Midbrain (tissue), 1 donor: Measurements from ENCODE around the gene LENG8.
A peak's percentile ranks its signal among the peaks of the same experiment; 100 is the strongest.

Source experiments
- DNase-seq: peaks from one replicate; lab custom pipeline; 2025; lab: John Stamatoyannopoulos, UW

LENG8 gene

DNA sequence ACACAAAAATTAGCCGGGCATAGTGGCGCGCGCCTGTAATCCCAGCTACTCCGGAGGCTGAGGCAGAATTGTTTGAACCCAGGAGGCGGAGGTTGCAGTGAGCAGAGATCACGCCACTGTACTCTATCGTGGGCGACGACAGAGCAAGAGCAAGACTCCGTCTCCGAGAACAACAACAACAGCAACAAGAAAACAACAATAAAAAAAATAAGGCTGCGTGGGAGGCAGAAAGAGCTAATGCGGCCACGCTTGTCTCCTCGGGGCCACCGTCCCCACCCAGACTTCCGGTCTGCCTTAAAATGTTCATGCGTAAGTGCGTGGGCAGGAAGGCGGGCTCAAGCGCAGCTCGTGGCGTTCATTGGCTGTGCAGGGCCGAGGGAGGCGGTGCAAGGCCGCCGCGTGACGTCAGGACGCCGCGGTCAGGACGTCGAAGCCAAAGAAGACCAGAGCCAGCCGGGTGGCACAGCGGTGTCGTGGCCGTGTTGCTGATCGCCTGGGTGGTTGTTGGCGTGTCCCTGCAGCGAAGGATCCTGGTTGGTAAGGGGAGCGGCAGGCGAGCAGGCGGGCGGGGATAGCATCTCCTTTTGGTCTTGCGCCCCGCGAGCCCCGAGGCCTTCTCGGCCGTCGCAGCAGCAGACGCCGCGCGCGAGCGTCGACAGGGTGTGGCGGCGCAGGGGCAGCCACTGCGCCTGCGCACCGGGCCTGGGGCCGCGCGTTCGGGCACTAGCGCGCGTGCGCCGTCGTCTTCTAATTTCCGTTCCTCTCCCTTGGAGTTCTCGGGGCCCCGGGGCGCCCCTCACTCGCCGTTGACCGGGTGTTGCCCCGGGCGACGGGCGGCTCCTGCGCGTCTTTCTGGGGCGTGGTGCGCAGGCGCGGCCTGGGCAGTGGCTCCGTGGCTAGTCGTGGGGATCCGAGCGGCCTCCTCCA is at the start of gene LENG8:
Gene LENG8 (plus strand): TSS at position 426 of the 927 bp plus-strand sequence. CDS start 2,146 bp downstream, outside the sequence.
- peak; percentile 98 for DNase-seq

DNA sequence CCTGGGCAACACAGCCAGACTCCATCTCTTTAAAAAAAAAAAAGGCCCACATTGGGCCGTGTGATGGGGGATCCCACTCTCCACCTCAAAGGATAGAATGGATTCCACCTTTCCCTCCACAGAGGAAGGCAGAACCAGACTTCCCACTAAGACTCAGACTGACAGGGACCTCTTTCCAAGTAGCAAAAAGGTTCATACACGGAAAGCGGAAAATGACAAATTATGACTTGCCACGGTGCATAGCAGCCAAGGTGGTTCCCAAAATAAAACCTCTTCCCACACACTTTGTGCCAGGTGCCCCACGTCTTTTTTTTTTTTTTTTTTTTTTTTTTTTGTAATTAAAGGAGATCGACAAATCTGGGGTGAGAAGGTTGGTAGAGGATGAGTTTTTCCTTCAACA is 48.1 kb upstream of the LENG8 start:
- no peak for DNase-seq

DNA sequence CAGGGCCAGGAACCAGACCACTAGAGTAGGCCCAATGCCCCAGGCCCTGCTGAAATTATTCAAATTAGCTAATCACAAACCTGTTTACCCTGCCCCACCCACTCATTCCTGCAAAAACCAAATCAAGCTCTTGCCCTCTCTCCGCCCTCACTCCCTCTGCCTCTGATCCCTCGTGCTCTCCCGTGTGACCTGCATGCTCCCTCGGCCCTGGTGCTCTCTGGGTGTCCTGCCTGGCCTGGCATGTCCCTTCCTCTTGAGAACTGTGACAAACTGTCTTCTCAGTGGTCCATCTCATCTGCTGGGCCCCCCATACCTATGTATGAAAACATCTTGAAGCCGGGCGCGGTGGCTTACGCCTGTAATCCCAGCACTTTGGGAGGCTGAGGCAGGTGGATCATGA is 45.9 kb upstream of the LENG8 start:
- DNase-seq = no peak

DNA sequence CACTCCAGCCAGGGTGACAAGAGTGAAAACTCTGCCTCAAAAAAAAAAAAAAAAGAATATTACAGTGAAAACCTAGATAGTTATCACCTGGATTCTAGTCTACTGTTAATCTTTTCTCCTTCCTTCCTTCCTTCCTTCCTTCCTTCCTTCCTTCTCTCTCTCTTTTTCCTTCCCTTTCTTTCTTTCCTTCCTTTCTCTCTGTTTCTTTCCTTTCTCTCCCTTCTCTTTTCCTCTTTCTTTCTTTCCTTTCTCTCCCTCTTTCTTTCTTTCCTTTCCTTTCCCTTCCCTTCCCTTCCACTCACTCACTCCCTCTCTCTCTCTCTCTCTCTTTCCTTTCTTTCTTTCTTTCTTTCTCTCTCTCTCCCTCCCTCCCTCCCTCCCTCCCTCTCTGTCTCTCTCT is 43.4 kb upstream of the LENG8 start:
- DNase-seq = no peak

DNA sequence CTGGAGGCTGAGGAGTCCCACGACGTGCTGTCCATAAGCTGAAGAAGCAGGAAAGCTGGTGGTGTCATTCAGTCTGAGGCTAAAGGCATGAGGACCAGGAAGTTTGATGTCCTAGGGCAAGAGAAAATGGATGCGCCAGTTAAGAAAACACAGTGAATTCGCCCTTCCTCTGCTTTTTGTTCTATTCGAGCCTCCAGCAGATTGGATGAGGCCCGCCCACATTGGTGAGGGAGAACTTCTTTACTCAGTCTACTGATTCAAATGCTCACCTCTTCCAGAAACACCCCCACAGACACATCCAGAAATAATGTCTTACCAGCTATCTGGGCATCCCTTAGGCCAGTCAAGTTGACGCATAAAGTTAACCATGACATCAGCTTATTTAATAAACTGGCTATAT is 41.2 kb upstream of the LENG8 start:
- no peak for DNase-seq

DNA sequence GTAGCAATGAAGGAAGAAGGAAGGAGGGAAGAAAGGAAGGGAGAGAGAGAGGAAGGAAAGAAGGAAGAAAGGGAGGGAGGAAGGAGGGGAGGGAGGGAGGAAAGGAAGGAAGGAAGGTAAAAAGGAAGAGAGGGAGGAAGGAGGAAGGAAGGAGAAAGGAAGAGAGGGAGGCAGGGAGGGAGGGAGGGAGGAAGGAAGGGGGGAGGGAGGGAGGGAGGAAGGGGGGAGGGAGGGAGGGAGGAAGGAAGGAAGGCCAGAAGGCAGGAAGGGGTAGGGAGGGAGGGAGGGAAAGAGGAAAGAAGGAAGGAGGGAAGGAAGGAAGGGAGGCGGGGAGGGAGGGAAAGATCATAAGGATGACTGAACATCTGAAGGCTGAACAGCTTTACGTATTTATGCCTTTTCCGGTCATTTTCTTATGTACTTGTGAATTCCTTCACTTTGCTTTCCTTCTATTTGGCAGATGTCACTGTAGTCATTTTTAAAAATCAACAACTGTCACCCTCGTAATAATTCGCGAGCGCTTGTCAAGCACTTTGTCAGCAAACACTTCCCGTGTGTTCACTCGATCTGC is 40.5 kb upstream of the LENG8 start:
- no peak for DNase-seq

DNA sequence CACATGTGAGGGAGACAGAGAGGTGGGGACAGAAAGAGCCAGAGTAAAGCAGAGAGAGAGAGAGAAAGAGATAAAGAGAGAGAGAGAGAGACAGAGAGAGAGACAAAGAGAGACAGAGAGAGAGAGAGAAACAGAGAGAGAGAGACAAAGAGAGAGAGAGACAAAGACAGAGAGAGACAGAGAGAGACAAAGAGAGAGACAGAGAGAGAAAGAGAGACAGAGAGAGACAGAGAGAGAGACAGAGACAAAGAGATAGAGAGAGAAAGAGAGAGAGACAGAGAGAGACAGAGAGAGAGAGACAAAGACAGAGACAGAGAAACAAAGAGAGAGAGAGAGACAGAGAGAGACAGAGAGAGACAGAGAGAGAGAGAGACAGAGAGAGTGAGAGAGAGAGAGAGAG is 38.0 kb upstream of the LENG8 start:
- DNase-seq = no peak

DNA sequence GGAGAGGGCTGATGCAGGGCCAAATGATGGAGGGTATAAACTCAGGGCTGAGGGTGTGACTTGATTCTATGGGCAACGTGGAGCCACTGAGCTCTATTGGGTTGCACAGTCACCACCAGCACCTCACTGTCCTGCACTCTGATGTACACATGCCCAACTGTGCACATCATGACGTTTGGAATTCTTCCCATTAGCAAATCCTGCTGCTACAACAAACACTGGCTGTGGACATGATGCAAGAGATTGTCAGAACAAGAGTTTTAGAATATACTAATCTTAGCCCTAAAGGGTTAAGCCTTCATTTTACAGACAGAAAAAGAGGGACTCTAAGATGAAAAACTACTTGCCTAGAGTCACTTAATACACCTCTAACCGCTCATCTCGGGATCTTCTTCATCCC is 36.1 kb upstream of the LENG8 start:
- DNase-seq = no peak

DNA sequence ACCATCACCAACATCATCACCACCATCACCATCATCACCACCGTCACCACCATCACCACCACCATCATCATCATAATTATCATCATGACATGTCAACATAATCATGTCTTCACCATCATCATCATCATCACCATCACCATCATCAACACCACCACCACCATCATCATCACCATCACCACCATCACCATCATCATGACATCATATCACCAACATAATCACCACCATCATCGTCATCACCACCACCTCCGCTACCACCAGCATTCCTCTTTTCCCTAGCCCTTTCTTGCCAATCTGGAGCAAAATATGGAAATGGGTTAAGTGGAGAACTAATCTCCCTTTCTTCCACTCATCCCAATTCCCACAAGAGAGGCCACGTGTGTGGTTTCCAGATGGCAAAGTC is 34.8 kb upstream of the LENG8 start:
- no peak for DNase-seq

DNA sequence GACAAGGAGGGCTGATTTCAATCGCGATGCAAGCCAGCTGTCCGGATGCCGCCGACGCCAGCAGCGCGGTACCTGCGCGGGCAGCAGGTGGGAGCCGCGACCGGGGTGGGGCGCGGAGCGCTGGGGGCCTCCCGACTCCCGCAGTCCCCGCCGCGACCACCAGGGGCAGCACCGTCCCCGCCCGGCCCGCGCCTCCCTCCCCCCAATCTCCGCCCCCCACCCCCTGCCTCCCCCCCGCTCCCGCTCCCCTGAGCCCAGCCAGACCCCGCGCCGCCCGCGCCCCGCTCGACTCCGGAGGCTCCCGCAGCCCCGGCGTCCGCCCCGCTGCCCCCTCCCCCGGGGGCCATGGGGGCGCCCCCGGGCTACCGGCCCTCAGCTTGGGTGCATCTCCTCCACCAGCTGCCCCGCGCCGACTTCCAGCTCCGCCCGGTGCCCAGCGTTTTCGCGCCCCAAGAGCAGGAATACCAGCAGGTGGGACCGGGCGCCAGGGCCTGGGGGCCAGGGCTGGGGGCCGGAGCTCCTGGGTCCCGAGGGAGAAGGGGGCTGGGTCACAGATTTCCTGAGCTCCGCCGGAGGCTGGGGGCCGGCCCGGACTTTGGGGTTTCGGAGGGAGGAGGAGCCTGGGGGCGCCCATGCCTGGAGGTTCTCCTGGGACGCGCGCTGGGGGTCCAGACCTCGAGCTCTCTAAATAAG is 33.6 kb upstream of the LENG8 start, which contains the start of gene TTYH1:
Gene TTYH1 (plus strand): TSS at position 257 of the 693 bp plus-strand sequence. CDS start 89 bp downstream, at position 346.
- DNase-seq = peak; percentile 72

DNA sequence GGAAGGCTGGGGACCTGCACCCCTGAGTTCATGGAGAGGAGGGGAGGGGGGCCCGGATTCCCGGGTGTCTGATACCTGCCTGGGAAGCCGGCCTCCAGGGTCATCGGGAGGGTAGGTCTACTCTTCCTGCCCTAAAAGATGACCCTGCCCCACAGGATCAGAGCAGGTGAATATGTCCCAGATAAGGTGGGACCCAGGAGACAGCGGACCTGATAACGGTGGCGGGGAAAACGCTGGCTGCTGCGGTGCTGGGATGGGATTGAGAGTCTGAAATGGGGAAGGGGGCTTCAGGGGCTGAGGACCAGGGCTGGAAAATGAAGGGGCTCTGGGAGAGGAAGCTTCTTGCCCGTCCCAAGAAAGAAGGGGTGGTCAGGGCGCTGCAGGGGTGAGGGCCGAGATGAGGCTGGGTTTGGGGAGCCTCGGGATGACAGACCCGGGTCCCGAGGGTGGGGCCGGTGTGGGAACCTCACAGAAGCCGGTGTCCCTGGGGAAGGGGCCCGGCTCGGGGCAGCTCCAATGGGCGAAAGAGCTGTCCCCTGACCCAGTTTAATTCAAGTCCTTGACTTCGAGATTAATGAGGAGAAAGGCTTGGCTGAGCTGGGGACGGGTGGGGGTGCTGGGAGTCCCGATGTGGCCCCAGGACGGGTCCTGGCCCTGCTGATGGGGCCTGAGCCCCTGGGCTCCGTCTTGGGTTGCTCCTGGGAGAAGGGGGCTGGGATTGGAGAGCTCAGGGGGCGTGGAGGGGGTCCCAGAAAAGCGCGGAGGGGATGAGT is 32.9 kb upstream of the LENG8 start:
- peak; percentile 22 for DNase-seq

DNA sequence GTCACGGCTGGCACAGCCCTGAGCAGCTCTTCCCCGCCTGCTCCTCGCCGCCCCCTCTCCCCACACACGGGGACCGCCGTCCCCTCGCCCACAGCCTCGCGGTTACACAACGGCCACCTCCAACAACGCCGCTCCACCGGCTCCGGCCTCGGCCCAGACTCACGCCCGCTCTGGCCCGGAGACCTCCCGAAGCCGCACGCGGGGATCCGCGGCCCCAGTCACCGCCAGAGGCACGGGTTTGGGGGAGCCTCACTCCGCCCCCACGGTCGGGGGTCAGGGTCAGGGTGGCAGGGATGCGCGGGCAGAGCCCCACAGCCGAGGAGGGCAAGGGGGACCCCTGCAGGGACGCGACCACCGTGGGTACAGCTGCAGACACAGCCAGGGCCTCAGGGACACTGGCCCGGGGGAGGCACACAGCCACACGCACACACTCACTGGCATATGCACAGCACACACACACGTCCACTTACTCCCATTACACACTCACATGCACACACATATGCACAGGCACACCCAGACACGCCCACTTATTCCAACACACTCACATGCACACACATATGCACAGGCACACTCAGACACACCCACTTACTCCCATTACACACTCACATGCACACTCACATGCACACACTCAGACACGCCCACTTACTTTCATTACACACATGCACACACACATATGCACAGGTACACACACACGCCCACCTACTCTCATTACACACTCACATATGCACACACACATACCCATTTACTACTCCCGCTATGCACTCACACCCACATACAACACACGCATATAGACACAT is 32.1 kb upstream of the LENG8 start:
- no peak for DNase-seq

DNA sequence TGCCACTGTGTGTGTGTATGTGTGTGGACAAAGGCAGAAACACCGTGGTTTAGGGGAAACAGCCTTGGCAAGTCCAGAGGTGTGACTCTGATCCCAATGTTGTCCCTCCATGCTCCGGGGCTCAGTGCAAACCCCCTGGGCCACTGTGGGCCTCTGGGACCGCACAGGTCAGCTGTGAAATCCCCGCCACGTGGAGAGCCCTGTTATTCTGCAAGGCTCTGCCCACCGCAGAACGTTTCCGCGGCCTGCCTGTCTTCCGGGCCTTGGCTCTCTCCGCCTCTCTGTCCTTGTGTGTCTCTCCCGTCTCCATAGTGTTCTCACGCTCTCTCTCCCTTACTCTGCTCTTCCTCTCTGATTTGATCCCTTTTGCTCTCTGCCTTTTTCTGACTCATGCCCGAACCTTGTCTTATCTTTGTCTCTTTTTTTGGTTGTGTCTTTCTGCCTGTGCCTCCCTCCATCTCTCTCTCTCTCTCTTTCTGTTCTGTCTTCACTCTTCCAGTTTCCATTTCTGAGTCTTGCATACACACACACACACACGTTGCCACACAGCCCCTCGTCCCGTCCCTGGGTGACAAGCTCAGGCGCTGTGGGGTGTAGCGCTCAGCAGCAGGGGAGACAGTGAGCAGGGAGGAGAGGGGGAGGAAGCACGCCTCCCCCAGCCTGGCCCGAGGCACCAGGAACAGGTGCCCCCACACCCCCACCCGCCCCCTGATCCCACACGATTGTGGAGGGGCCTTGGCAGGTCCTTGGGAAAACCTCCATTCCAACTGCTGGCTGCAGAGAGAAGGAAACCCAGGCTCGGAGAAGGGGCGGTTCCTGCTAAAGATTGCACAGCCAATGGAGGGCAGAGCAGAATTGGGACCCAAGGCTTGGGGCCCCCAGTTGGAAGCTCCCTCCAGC is 30.7 kb upstream of the LENG8 start:
- peak; percentile 60 for DNase-seq

DNA sequence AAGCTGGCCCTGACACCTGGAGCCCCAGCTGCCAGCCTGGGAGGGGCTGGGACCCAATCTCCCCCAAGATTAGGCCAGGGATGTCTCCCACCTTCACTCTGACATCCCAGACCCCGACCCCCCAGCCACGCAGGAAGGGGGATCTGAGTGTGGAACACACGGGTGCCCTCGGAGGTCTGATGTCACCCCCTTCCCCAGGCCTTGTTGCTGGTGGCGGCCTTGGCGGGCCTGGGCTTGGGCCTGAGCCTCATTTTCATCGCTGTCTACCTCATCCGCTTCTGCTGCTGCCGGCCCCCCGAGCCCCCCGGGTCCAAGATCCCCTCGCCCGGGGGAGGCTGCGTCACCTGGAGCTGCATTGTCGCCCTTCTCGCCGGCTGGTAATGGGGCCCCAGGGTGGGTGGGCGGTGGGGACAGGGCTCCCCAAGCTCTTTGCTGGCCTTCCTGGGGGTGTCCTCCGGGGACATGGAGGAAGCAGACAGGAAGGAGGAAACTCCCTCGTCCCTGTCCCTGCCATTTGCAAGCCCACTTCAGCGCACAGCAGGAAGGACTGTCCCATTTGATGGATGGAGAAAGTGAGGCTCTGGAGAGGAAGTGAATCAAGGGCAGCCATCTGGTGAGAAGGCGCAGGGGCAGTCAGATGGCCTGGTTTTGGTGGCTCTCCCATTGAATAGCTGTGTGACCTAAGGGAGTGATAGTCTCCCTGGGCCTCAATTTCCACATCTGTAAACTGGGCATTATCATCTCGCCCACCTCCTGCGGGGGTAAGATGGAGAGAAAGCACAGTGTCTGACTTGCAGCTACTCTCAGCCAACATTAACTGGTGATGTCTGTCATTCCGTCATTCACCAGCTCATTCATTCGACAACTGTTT is 29.8 kb upstream of the LENG8 start:
- DNase-seq = no peak

DNA sequence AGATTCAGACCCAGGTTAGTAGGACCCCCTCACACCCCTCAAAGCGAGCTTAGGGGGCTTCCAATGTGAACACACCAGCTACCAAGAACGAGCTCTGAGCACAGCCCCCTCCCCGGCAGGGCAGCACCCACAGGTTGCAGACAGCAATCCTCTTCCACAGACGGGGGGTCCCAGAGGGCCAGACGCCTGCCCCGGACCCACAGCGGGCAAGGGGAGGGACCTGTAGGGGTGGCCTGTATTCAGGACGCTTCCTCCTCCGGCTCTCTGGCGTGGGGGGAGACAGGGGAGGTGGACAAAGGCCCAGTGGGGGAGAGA is 29.0 kb upstream of the LENG8 start:
- no peak for DNase-seq

DNA sequence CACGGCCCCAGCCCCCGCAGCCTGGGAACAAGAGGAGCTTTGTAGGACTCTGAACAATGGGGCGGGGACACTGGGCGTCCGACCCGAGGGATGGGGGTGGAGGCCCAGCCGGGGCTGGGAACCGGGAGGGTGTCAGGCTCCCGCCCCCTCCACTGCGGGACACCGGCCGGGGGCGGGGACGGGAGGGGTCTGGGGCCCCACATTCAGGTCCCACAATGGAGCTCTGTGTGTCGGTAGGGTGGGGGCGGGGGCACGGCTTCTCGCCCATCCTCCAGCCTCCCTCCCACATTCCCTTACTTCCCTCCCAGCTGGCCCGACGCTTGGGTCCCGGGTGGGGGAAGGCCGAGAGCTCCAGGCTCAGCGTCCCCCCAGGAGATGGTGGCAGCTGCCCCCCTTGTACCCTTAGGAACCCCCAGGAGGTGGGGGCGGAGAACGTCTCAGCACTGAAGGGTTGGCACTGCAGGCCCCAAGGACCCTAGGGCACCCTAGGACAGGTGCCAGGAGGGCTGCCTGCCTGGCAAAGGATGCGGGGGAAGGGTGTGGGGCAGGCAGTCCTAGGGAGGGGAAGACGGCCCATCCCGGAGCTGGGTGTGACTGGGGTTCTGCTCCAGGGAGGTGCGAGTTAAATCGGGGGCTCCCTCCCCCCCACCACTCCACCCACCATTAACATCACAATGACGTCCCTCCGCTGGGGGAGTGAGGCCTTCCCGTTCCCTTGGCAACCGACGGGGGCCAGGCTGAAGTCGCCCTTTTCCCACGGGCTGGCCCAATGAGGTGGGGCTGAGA is 28.4 kb upstream of the LENG8 start:
- DNase-seq = peak; percentile 97

DNA sequence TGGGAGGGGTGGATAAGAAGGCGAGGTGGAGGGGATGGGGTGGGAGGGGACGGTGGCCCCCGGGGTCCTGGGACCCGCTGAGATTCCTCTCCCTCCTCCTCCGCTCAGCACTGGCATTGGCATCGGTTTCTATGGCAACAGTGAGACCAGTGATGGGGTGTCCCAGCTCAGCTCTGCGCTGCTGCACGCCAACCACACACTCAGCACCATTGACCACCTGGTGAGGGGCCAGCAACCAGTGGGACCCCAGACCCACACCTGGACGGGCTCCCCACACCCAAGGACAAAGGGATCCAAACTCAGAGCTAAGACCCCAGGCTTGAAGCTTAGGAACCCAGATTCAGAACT is 27.9 kb upstream of the LENG8 start:
- DNase-seq = no peak

DNA sequence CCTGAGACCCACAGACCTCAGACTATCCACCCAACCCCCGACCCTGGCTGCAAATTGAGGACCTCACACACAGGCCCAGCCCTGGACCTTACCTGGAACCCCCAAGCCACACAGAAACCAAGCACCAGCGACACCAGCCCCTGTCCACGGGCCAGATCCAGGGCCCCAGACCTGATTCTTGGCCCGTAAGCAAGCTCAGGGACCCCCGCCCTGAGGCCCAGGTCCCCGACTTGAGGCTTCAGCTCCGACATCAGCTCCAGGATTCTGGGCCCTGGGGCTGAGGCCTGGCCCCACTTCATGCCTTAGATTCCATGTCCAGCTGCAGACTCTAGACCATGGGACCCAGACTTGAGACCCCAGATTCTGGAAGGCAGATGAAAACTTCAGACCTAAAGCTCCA is 27.5 kb upstream of the LENG8 start:
- DNase-seq = no peak

DNA sequence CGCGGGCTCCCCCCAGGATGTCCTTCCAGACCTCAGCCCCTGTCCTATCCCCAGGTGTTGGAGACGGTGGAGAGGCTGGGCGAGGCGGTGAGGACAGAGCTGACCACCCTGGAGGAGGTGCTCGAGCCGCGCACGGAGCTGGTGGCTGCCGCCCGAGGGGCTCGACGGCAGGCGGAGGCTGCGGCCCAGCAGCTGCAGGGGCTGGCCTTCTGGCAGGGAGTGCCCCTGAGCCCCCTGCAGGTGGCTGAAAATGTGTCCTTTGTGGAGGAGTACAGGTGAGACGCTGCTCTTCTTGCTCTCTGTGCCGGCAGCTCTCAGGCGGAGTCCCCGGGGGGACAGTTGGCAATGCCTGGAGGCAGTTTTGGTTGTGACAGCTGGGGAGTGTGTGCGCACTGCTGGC is 26.9 kb upstream of the LENG8 start:
- no peak for DNase-seq
